ENCODE results near the gene HSPB8.

HSPB8 gene

GRCh38 chr12:119178544-119179334 lies at the start of gene HSPB8:
Gene HSPB8, plus strand, starts transcription at chr12:119178931. Its CDS starts 382 bp downstream, at chr12:119179313.
- no peak for DNase-seq

GRCh38 chr12:119129827-119130434 lies 48.8 kb upstream of the HSPB8 start:
- no peak for DNase-seq

- no peak for DNase-seq
These were observed 48.2 kb upstream of the HSPB8 start for GRCh38 chr12:119130523-119130922.

- DNase-seq, result no peak
These were observed 44.3 kb upstream of the HSPB8 start for GRCh38 chr12:119134284-119135072.

- no peak for DNase-seq
These were observed 41.8 kb upstream of the HSPB8 start for GRCh38 chr12:119136811-119137410.

GRCh38 chr12:119139448-119139847 lies 39.3 kb upstream of the HSPB8 start:
- no peak for DNase-seq

- no peak for DNase-seq
These were observed 33.4 kb upstream of the HSPB8 start for GRCh38 chr12:119145367-119145766.

GRCh38 chr12:119147847-119148448 lies 30.8 kb upstream of the HSPB8 start:
- no peak for DNase-seq

- no peak for DNase-seq
These were observed 29.5 kb upstream of the HSPB8 start for GRCh38 chr12:119149270-119149669.

GRCh38 chr12:119151445-119152026 lies 27.2 kb upstream of the HSPB8 start:
- no peak for DNase-seq

- peak; percentile 28 for DNase-seq
These were observed 25.0 kb upstream of the HSPB8 start for GRCh38 chr12:119153477-119154434.

GRCh38 chr12:119154435-119154818 lies 24.3 kb upstream of the HSPB8 start:
- peak; percentile 24 for DNase-seq

- DNase-seq, result no peak
These were observed 22.2 kb upstream of the HSPB8 start for GRCh38 chr12:119156401-119157044.

GRCh38 chr12:119157528-119157927 lies 21.2 kb upstream of the HSPB8 start:
- DNase-seq, result no peak

GRCh38 chr12:119157978-119158377 lies 20.8 kb upstream of the HSPB8 start:
- no peak for DNase-seq

- no peak for DNase-seq
These were observed 20.3 kb upstream of the HSPB8 start for GRCh38 chr12:119158402-119158801.

- DNase-seq, result no peak
These were observed 18.9 kb upstream of the HSPB8 start for GRCh38 chr12:119159844-119160243.

- no peak for DNase-seq
These were observed 10.8 kb upstream of the HSPB8 start for GRCh38 chr12:119167902-119168301.

- no peak for DNase-seq
These were observed 10.0 kb upstream of the HSPB8 start for GRCh38 chr12:119168721-119169120.

GRCh38 chr12:119169150-119169549 lies 9.6 kb upstream of the HSPB8 start:
- no peak for DNase-seq

- no peak for DNase-seq
These were observed 7.4 kb upstream of the HSPB8 start for GRCh38 chr12:119171291-119171690.
